ENCODE data around the gene CRACR2B. TPM values are rescaled to one million over a fixed set of nuclear protein-coding genes. Genes with fewer than 3 reads are reported as not detected.

The CRACR2B gene
- total RNA-seq, 2 donors from 2014 or later, result 18.9 to 27.7 TPM

DNA sequence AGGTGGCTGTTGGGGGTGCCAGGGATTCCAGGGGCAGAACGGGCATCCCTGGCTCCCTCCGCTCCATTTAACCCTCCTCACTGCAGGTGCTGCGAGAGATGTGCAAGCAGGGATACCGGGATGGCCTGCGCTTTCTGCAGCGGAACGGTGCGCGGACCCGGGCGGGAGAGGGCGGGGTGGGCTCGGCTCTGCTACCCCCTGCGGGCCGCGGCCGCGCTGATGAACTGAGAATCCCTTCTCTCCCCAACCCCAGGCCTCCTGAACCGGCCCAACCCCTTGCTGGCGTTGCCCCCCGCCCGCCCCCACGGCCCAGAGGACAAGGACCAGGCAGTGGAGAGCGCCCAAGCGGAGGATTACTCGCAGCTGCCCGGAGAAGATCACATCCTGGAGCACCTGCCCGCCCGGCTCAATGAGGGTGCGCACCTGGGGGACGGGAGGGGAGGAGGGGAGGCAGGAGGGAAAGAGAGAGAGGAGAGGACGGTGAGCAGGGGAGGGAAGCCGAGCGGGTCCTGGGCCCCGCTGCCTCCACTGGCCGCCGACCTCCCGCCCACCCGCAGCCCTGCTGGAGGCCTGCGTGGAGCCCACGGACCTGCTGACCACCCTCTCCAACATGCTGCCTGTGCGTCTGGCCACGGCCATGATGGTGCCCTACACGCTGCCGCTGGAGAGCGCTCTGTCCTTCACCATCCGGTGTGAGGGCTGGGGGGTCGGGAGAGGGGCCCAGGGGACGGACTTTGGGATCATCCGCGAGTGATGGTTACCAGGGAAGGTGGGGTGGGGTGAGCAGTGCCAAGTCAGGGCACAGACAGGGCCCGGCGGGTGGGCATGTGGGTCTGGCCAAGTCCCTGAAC, 4.1 kb upstream of the CRACR2B start:
- no peak for DNase-seq
- ATAC-seq, result no peak
- intact Hi-C loops (cut with DNase I), result no loop called here

DNA sequence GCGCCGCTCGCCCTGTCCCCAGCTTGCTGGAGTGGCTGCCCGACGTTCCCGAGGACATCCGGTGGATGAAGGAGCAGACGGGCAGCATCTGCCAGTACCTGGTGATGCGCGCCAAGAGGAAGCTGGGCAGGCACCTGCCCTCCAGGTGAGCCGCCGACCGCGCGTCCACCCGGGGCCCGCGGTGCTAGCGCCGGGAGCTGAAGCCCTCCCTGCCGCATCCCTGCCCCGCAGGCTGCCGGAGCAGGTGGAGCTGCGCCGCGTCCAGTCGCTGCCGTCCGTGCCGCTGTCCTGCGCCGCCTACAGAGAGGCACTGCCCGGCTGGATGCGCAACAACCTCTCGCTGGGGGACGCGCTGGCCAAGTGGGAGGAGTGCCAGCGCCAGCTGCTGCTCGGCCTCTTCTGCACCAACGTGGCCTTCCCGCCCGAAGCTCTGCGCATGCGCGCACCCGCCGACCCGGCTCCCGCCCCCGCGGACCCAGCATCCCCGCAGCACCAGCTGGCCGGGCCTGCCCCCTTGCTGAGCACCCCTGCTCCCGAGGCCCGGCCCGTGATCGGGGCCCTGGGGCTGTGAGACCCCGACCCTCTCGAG, 3.3 kb upstream of the CRACR2B start:
- ATAC-seq, result no peak
- intact Hi-C loops (cut with DNase I), result no loop called here

DNA sequence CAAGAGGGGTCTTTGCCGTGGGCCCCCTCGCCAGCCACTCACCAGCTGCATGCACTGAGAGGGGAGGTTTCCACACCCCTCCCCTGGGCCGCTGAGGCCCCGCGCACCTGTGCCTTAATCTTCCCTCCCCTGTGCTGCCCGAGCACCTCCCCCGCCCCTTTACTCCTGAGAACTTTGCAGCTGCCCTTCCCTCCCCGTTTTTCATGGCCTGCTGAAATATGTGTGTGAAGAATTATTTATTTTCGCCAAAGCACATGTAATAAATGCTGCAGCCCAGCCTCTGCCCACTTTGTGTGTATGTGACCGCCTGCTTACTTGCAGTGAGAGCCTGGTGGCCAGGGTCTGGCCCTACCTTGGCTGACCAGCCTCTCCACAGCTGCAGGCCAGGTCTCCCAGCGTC, 2.8 kb upstream of the CRACR2B start:
- no peak for DNase-seq
- intact Hi-C loops (cut with DNase I), result no loop called here
- ATAC-seq, result no peak

More for the DNA sequence above, 3.3 kb upstream of the CRACR2B start:
- no peak for DNase-seq

DNA sequence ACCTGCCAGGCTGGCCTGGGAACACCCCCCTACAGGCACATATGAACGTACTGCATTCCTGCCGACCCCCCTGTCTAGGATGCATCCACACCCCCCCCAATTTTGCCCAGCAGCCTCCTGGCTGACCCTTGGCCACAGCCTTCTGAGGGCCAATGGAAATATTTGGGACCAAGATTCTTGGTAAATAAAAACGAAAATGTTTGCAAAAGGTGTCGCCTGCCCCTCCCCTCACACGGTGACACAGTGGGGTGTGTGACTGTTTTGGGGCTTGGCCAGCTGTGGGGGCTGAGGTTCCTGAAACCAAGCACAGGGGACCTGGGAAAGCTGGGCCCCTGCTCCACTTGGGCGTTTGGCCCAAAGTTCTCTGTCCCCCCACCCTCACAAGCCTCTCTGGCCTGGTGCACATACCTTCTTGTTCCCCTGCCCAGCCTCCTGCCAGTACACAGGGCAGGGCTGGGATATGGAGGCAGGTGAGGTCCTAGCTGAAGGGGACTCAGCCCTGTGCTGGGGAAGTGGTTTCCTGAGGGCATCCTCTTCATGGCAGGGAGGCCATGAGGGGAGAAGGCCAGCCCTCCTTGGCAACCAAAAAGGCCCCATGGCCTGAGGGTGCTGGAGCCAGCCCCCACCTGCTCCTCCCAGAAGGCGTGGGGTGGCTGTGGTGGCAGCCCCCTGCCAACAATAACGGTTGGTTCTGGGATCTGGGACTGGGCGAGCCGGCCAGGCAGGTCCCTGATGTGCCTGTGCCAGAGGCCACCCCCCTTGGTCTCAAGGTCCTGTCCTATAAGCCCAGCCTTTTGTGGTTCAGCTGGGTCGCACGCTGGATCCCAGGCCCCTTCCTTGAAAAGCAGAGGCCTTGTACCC, 2.1 kb upstream of the CRACR2B start:
- ATAC-seq (no peak), DNase-seq (no peak)
- intact Hi-C loops (cut with DNase I), result no loop called here

DNA sequence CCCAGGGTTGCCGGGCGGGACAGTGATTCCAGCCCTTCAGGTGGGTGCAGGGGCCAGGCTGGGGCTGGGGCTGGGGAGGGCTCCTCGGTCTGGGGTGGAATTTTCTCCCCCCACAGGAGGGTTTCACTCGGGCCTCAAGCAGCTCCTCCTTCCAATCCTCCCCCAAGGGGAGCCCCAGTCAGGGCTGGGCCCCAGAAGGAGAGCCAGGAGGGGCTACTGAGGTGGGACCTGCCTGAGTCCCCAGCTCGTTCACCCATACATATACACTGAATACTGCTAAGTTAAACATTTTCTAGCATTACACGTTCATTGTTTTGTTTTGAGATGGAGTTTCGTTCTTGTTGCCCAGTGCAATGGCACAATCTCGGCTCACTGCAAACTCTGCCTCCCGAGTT, 1.5 kb upstream of the CRACR2B start:
- DNase-seq, result no peak
- intact Hi-C loops (cut with DNase I), result no loop called here
- ATAC-seq, result no peak

DNA sequence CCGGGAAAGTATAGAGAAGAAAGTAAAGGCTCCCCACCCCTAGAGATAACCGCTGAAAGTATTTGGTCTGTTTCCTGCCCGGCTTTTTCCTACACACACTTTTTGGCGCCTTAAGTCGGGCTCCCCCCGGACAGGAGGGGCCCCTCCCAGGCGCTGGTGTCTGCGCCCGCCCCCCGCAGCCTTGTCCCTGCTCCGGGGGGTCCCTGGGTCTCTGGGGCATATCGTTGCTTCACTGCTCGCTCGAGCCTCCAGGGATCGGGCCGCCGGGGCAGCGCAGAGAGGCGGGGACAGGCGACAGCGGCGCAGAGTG, 928 bp upstream of the CRACR2B start:
- ATAC-seq, result no peak

DNA sequence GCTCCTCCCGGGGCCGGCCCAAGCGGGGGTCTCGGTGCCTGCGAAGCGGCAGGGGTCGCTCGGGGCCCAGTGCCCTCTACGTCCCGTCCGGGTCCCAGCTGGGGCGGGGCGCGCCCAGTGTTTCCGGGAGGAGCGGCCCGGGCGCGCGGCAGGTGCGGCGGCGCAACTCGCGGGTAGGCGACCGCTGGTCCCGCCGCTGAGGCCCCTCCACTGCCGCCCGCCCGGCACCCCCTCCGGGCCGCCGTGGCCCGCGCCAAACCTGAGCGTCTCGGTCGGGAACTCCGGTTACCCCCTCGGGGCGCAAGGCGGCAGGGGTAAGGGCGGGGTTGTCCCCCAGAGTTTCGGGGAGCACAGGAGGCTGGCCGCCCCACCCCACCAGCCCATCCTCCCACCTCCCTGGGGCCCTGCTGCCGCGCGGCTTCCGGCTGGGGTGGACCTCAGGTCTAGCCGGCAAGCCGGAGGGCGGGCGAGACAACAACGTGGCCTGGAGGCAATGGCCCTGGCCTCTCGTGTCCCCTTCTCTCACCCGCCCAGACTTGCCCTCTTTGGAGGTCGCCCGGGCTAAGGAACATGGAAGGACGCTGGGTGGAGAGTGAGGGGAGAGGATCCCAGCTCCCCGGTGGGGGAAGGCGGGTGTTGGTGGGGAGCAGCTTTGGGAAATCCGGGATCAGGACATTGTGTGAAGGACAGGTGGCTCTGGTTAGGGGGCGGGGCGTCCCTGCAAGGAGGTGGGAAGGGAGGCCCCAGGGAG, 398 bp upstream of the CRACR2B start:
- no peak for DNase-seq
- intact Hi-C loops (cut with DNase I), result no loop called here
- ATAC-seq, result peak in 1 of 2 donors; percentile 9

More for the DNA sequence above, 928 bp upstream of the CRACR2B start:
- no peak for DNase-seq
- intact Hi-C loops (cut with DNase I), result no loop called here

DNA sequence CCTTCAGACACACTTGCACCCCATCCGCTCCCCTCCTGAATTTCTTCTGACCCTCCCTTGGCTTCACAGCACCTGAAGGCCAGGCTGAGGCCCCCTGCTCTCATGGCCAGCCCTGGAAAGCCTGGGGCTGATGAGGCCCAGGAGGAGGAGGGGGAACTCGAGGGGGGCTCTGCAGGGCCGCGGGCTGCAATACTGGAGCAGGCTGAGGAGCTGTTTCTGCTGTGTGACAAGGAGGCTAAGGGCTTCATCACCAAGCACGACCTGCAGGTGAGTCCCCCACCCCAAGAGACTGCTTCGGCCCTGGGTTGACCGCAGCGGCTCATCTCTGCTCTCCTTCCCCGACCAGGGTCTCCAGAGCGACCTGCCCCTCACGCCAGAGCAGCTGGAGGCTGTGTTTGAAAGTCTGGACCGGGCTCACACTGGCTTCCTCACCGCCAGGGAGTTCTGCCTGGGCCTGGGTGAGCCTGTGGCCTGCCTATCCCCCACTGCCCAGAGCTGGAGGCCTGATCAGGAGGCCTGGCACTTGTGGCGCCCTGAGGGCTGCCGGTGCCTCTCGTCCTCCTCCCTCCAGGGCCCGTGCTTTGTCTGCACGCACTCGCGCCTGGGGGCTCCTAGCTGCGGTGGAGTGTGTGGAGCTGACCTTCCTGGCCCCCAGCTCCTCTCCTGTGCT, 922 bp downstream of the CRACR2B start:
- ATAC-seq (no peak), DNase-seq (no peak)
- intact Hi-C loops (cut with DNase I), result no loop called here

DNA sequence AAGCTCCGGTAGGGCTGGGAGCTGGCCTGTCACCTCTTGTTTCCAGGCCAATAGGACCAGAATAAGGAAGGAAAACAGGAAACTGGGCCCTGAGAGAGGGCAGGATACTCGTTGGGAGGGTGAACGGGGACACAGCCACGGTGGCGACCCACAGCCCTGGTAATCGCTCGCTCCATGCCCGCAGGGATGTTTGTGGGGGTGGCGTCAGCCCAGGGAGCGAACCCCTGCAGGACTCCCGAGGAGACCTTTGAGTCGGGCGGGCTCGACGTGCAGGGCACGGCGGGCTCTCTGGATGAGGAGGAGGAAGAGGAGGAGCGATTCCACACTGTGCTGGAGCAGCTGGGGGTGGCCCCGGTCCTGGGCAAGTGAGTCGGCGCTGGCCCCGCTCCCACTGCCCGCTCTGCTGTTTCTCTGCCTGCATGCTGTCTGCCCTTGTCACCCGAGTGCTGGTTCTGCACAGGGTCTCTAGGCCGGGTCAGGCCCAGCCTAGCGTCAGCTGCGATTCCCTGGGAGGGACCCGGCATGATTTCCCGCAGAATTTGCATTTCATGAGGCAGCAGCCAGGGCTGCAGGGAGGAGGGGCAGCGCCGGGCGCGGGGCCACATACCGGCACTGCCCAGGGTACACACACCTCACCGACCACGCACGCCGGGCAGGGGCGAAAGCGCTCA, 1.6 kb downstream of the CRACR2B start:
- intact Hi-C loops (cut with DNase I), result no loop called here
- DNase-seq (no peak), ATAC-seq (peak in 1 of 2 donors; percentile 24)

DNA sequence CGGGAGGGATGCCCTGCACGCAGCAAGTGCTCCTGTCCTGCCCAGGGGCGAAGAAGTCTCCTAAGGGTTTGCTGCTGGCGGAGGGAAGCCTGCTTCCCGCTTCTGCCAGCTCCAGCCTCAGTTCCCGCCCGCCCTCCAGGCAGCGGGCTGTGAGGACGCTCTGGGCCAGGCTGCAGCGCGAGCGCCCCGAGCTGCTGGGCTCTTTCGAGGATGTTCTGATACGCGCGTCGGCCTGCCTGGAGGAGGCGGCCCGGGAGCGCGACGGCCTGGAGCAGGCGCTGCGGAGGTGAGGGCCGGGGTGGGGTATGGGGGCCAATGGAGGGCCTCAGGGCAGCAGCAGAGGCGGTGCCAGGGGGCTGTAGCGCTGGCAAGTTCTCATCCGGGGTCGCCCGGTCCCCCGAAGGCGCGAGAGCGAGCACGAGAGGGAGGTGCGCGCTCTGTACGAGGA, 2.2 kb downstream of the CRACR2B start:
- DNase-seq, result no peak
- intact Hi-C loops (cut with DNase I), result no loop called here
- ATAC-seq, result peak in 1 of 2 donors; percentile 0

DNA sequence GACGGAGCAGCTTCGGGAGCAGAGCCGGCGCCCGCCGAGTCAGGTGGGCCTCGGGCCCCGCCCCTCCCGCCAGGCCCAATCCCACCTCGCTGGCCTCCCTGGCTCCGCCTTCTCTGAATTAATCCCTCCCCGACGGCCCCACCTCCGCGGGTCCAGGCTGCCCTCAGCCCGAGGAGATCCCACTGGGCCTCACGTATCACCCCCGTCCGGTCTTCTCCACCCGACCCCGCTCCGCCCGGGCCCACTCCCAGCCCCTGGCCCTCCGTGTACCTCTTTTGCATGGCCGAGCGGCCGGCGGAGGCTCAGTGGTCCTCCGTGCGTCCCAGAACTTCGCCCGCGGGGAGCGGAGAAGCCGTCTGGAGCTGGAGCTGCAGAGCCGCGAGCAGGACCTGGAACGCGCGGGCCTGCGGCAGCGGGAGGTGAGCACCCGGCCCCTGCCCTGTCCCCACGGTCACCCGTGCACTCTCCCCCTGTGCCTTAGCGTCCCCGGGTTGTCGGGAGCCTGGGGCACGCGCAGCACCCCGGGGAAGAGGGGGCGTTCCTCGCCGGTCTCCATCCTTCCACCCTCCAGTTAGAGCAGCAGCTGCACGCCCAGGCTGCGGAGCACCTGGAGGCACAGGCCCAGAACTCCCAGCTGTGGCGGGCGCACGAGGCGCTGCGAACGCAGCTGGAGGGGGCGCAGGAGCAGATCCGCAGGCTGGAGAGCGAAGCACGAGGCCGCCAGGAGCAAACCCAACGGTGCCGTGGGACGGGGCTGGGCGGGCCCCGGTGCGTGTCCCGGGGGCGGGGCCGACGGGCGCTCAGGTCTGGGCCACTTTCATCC, 2.8 kb downstream of the CRACR2B start:
- DNase-seq (peak; percentile 88), ATAC-seq (peak; percentile 51 to 63)
- intact Hi-C loops (cut with DNase I), result no loop called here

DNA sequence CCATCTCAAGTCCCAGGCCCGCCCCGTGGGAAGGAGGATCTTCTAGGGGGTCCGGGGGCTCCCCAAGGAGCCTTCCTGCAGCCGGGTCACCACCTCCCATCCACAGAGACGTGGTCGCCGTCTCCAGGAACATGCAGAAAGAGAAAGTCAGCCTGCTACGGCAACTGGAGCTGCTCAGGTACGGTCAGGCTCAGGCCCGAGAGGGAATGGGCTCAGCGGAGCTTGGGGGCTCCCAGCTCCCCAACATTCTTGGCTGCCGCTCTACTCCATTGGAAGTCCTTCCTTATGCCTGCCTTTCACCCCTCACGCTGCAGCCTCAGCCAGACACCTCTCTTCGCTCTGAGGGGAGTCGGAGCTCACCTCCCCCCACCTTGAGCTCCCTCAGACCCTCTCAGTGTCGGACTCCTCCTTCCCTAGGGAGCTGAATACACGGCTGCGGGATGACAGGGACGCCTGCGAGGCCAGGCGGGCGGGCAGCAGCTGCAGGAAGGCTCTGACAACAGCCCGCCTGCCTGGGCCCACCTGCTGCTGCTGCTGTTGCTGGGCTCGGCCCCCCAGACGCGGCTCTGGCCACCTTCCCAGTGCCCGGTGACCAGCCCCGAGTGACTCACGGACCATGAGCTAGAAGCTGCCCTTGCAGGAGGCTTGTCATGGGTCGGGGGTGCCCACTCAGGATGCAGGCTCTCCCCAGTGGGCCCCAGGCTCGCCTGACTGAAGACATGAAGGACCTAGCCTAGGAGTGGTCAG, 3.6 kb downstream of the CRACR2B start:
- no peak for ATAC-seq
- intact Hi-C loops (cut with DNase I), result no loop called here
- DNase-seq, result no peak

DNA sequence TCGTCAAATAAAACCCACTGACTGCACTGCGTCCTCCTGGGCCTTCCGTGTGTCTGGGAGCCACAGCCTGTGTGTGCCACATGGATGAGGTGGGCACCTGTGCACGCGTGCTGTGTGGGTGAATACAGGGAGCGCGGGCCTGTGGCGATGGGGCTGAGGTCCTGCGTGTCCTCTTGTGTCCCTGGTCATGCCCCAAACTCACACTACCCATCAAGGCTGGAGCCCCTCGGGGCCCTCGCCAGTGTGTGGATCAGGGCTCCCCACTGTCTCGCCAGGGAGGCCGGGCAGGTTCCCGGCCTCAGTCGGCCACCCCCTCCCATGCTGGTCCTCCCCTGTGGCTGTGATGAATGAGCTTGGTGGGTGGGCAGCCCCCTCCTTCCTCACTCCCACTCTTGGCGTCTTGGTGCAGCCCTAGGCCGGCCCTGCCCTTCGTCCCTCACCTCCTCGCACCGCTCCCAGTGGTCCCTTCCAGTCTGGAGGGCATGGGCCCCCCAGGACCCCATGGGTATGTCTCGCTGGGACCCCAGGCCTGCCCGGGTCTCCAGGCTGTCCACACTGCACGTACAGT, 4.3 kb downstream of the CRACR2B start:
- DNase-seq, result no peak
- intact Hi-C loops (cut with DNase I), result no loop called here
- no peak for ATAC-seq

DNA sequence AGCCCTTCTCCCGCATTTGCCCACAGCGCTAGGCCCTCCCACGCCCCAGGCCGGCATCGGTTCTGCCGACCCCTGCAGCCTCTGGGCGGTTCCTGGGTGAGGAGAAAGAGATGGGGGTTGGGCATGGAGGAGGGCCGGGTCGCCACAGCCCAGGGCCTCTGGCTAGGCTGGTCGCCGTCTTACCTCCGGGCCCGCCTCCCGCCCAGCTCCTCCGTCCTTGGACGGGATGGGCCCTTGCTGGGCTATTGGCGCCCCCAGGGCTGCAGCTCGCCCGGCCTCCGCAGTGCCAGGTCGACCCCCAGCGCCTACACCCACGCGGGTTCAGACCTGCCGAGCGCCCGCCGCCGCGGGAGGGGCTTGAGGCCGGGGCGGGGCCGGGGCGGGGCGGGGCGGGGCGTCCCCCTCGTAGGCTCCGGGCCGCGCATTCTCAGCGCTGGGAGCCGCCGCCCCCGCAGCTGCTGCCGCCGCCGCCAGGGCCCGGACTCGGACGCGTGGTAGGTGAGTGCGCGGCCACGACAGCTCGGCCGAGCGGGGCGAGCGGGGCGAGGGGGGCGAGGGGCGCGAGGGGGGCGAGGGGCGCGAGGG, 4.9 kb downstream of the CRACR2B start, which contains the start of gene CD151:
Gene CD151, plus strand, starts transcription at position 424 of the 585 bp plus-strand sequence. CDS start 3,118 bp downstream, outside the sequence.
- ATAC-seq, result peak; percentile 12 to 60
- DNase-seq, result no peak
- intact Hi-C loops (cut with DNase I), result no loop called here

DNA sequence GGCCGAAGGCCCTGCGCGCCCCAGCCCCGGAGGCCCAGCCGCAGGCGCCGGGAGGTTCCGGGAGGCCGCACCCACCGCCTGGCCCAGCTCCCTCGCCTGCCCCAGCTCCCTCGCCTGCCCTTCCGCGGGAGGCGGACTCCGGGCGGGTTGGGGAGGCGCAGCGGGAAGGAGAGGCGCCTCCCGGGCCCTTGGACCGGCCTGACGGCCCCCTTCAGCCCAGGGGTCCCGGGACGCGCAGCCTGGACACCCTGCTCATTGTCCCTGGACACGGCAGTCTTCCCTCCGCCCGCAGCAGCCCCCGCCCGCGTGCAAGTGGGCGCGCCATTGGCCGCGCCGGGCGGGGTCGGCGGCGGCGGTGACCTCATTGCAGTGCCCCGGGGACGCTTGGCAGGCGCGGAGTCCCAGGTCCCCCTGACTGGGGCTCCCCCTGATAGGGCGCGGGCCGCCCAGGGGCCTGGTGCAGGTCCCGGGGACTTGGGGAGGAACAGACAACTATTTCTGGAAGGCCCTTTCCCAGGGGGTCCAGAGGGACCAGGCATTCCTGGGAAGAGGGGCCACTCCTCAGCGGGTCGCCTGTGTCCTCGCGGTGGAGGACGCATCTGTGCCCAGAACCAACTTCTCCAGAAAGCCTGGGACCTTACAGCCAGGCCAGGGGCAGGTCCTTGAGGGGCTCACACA, 5.5 kb downstream of the CRACR2B start:
- intact Hi-C loops (cut with DNase I), result no loop called here
- ATAC-seq, result peak; percentile 5 to 36
- DNase-seq, result peak; percentile 77

Data from left cardiac atrium (tissue), 4 donors.